OCI-LY1 (cell line): Measurements from ENCODE around the gene UBR4.

ENCODE experiments used
- H2AFZ ChIP-seq: fragments of 200-600 bp; sonication (generic), shearing (Covaris generic); 2 replicates; pipeline ENCODE4 v1.6.0; 2014; ENCODE audit warnings: antibody characterized with exemption, mild to moderate bottlenecking, low read length
- H3F3A ChIP-seq: fragments of 200-600 bp; sonication (generic), shearing (Covaris generic); 2 replicates; pipeline ENCODE4 v1.6.0; 2014; ENCODE audit warnings: mild to moderate bottlenecking, antibody characterized with exemption, low read length, moderate library complexity; ENCODE audit not compliant: insufficient read depth
- H3K27ac ChIP-seq: fragments of 200-600 bp; sonication (generic); 2 replicates; pipeline ENCODE4 v1.5.1; 2014; ENCODE audit warnings: low read length, mixed run types, mild to moderate bottlenecking, low read depth; ENCODE audit not compliant: poor library complexity, severe bottlenecking
- H3K27me3 ChIP-seq: fragments of 200-600 bp; sonication (generic); 2 replicates; pipeline ENCODE4 v1.6.0; 2014; ENCODE audit warnings: antibody characterized with exemption, mild to moderate bottlenecking, low read length, moderate library complexity; ENCODE audit not compliant: insufficient read depth
- H3K36me3 ChIP-seq: fragments of 200-600 bp; sonication (generic); 2 replicates; pipeline ENCODE4 v1.6.1; 2014; ENCODE audit warnings: mild to moderate bottlenecking, antibody characterized with exemption, low read length, moderate library complexity, mixed read lengths; ENCODE audit not compliant: insufficient read depth
- H3K4me1 ChIP-seq: fragments of 200-600 bp; sonication (generic); 2 replicates; pipeline ENCODE4 v1.5.1; 2014; ENCODE audit warnings: mild to moderate bottlenecking, low read length, moderate library complexity; ENCODE audit not compliant: insufficient read depth, severe bottlenecking
- H3K4me2 ChIP-seq: fragments of 200-600 bp; sonication (generic), shearing (Covaris generic); 2 replicates; pipeline ENCODE4 v1.6.1; 2014; ENCODE audit warnings: low read length
- H3K4me3 ChIP-seq: fragments of 200-600 bp; sonication (generic); 2 replicates; pipeline ENCODE4 v1.5.1; 2014; ENCODE audit warnings: low read length, low read depth, mild to moderate bottlenecking, mixed read lengths; ENCODE audit not compliant: poor library complexity, severe bottlenecking
- H3K79me2 ChIP-seq: fragments of 200-600 bp; shearing (Covaris generic); 2 replicates; pipeline ENCODE4 v1.6.1; 2016; ENCODE audit warnings: mixed run types, low read length, mixed read lengths; ENCODE audit not compliant: insufficient read depth
- H3K9ac ChIP-seq: fragments of 200-600 bp; sonication (generic), shearing (Covaris generic); 2 replicates; pipeline ENCODE4 v1.6.1; 2014; ENCODE audit warnings: mild to moderate bottlenecking, low read length, mixed read lengths
- H3K9me2 ChIP-seq: fragments of 200-600 bp; sonication (generic), shearing (Covaris generic); 2 replicates; pipeline ENCODE4 v1.6.1; 2014; ENCODE audit warnings: low read depth, mild to moderate bottlenecking, low read length, mixed read lengths
- H3K9me3 ChIP-seq: fragments of 200-600 bp; shearing (Covaris generic); 2 replicates; pipeline ENCODE4 v1.6.1; 2014; ENCODE audit warnings: low read length, mixed read lengths
- H4K20me1 ChIP-seq: fragments of 200-600 bp; sonication (generic), shearing (Covaris generic); 2 replicates; pipeline ENCODE4 v1.6.0; 2016; ENCODE audit warnings: mild to moderate bottlenecking, low read length; ENCODE audit not compliant: insufficient read depth
- EZH2 ChIP-seq: fragments of 200-600 bp; sonication (generic), shearing (Covaris generic); IDR thresholded peaks from 2 replicates; pipeline ENCODE4 v1.8.0; 2017; ENCODE audit warnings: borderline replicate concordance, mixed run types, mild to moderate bottlenecking, antibody characterized with exemption, low read length, moderate library complexity, mixed read lengths
- TF ChIP-seq, protein P1 (sequence below): fragments of 200-600 bp; sonication (generic), shearing (Covaris generic); IDR thresholded peaks from 2 replicates; pipeline ENCODE4 v1.5.1; 2017; ENCODE audit warnings: mild to moderate bottlenecking, antibody characterized with exemption, low read length, moderate library complexity, mixed read lengths

The UBR4 gene

DNA sequence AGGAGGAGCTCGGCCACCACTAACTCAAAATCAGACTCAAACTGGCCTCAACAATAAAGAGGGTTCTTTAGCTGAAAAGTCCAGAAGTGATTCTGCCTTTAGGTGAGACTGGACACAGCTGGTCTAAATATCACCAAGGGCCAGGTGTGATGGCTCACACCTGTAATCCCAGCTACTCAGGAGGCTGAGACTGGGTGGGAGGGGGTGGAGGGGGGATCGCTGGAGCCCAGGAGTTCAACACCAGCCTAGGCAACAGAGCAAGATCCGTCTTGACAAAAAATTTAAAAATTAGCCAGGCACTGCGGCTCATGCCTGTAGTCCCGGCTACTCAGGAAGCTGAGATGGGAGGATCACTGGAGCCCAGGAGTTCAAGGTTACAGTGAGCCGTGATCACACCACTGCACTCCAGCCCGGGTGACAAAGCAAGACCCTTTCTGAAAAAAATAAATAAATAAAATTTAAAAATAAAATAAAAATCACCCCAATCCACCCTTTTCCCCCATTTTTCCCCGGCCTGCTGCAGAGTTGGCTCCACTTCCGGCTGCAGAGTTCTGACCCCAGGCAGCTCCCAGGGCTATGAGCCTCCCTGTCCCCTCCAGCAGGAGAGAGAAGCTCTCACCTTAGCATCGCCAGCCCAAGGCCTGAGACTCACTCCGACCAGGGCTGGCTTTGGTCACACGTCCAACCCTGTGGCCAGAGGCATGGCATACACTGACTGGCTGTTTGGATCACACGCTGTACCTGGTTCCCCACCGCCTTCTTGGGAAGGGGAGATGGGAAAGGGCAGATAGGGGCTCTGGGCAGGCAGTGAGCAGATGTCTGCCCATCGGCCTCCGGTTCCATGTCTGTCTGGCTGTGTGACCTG lies 166.3 kb downstream of the UBR4 start:
- TF ChIP-seq, protein P1, sequence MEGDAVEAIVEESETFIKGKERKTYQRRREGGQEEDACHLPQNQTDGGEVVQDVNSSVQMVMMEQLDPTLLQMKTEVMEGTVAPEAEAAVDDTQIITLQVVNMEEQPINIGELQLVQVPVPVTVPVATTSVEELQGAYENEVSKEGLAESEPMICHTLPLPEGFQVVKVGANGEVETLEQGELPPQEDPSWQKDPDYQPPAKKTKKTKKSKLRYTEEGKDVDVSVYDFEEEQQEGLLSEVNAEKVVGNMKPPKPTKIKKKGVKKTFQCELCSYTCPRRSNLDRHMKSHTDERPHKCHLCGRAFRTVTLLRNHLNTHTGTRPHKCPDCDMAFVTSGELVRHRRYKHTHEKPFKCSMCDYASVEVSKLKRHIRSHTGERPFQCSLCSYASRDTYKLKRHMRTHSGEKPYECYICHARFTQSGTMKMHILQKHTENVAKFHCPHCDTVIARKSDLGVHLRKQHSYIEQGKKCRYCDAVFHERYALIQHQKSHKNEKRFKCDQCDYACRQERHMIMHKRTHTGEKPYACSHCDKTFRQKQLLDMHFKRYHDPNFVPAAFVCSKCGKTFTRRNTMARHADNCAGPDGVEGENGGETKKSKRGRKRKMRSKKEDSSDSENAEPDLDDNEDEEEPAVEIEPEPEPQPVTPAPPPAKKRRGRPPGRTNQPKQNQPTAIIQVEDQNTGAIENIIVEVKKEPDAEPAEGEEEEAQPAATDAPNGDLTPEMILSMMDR: no peak
- no peak for TF ChIP-seq EZH2
- Histone ChIP-seq H4K20me1 (no peaks in the 10 kb centered on the region), H3K4me3 (no peak overlapping the region), H3K27me3 (peaks cover 10% of the 10 kb centered on the region; the same call in 1 of the 2 replicates), H3K27ac (no peak overlapping the region), H3F3A (no peaks in the 10 kb centered on the region), H2AFZ (no peak overlapping the region), H3K36me3 (no peaks in the 10 kb centered on the region), H3K4me1 (no peaks in the 10 kb centered on the region), H3K4me2 (no peak overlapping the region), H3K9me3 (no peaks in the 10 kb centered on the region), H3K9me2 (no peaks in the 10 kb centered on the region), H3K79me2 (no peaks in the 10 kb centered on the region), H3K9ac (no peak overlapping the region)

DNA sequence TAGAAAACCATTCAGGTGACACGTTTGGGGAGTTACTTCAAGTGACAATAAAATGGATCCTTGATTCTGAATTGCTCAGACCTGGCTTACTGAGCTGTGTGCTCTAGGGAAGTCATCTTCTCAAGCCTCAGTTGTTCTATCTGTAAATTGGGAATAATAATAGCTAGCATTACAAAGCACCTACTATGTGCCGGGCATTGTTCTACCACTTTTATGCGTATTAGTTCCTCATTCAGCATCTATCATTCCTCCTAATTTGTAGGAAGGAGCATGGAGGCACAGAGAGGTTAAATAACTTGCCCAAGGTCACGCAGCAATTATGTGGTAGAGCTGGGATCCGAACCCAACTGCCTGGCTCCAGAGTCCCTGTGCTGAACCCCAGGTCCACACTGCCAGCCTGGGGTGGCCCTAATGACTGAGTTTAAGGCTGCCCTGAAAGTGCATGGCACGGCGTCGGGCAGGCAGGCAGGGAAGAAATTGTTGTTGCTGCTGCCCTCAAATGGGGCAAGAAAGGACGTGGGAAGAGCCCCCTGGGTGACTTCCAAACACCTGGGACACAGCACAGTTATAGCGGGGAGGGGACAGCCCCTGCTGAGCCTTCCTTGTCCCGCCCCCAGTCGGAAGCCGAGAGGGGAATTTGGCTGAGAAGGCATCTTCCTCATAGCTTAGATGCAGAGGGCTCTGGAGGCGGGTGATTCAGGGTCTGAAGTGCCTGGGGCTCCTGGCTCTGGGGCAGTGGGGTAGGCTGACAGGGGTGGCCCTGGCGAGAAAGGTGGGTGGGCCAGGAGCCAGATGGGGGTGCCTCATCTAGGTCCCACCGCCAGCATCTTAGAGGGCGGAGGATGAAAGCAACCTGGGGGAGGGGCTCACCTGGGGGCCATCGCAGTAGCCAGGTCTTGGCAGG lies 167.1 kb downstream of the UBR4 start:
- Histone ChIP-seq H3K4me2 (no peak overlapping the region), H4K20me1 (no peaks in the 10 kb centered on the region), H3K36me3 (no peaks in the 10 kb centered on the region), H3F3A (no peaks in the 10 kb centered on the region), H3K79me2 (no peaks in the 10 kb centered on the region), H3K9ac (no peak overlapping the region), H3K4me3 (no peak overlapping the region), H3K4me1 (no peaks in the 10 kb centered on the region), H2AFZ (no peak overlapping the region), H3K9me2 (no peaks in the 10 kb centered on the region), H3K27me3 (peaks cover 10% of the 10 kb centered on the region; the same call in 1 of the 2 replicates), H3K9me3 (no peaks in the 10 kb centered on the region), H3K27ac (no peak overlapping the region)
- no peak for TF ChIP-seq EZH2
- TF ChIP-seq, protein P1: no peak

DNA sequence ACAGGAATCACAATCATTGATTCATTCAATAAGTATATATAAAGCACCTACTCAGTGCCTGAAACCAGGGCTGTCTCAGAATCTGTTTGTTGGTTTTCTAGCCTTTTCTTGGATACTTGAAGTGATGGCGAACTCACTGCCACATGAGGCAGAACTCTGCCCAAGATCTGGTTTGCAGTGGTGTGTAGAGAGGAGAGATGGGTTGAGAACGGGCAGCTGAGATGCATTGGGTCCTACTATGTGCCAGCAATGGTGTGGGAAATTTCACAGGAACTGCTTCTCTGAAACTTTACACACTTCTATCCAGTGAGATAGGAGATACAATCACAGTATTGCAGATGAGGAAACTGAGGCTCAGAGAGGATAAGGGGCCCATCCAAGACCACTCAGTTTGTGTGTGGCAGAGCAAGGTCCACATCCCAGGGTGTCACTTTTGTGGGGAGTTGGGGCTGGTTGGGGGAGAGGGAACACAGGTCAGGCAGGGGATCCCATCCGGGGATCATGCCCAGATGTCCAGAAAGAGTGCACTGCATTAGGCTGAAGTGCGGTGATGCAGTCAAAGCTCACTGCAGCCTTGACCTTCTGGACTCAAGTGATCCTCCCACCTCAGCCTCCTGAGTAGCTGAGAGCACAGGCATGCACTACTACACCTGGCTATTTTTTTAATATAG lies 169.9 kb downstream of the UBR4 start:
- Histone ChIP-seq H3K27ac (no peak overlapping the region), H4K20me1 (no peaks in the 10 kb centered on the region), H3K4me1 (no peaks in the 10 kb centered on the region), H2AFZ (no peak overlapping the region), H3K9ac (no peak overlapping the region), H3K27me3 (peaks cover 3% of the 10 kb centered on the region; the same call in 1 of the 2 replicates), H3K4me2 (no peak overlapping the region), H3F3A (no peaks in the 10 kb centered on the region), H3K9me2 (no peaks in the 10 kb centered on the region), H3K79me2 (no peaks in the 10 kb centered on the region), H3K4me3 (no peak overlapping the region), H3K36me3 (no peaks in the 10 kb centered on the region), H3K9me3 (no peaks in the 10 kb centered on the region)
- TF ChIP-seq, protein P1: no peak
- TF ChIP-seq EZH2: no peak
